Epithelial cell of esophagus (primary cell): ENCODE results near the gene ZNF358.
"Not testable (repeated sequence)": the region's sequence is repeated elsewhere in the genome, so short reads cannot be mapped to it uniquely, and the experiment has no call there.

Experiments
- DNase-seq: peaks from one replicate; pipeline ENCODE4 v3.0.0; 2010; ENCODE audit warnings: low read depth
- H3K4me3 ChIP-seq: 2 replicates; pipeline ENCODE4 v1.5.1; 2011; ENCODE audit warnings: mild to moderate bottlenecking, low read length, control low read depth
- CTCF ChIP-seq: IDR thresholded peaks from 2 replicates; pipeline ENCODE4 v1.5.1; 2011; ENCODE audit warnings: low read depth, mild to moderate bottlenecking, low read length, control low read depth, inconsistent platforms; ENCODE audit not compliant: insufficient read depth; ENCODE audit errors: missing control alignments

Gene ZNF358

GRCh38 chr19:7535998-7536695, 20.2 kb downstream of the ZNF358 start:
- DNase-seq: peak; percentile 28
- peak; percentile 18 for TF ChIP-seq CTCF
- H3K4me3 ChIP-seq: peak overlapping the region; percentile 93

- not testable (repeated sequence) for DNase-seq
Measured at GRCh38 chr19:7538990-7539389, 23.1 kb downstream of the ZNF358 start.

GRCh38 chr19:7539827-7540425, 24.0 kb downstream of the ZNF358 start:
- DNase-seq: no peak
- H3K4me3 ChIP-seq: no peak overlapping the region

More at GRCh38 chr19:7538990-7539389, 23.1 kb downstream of the ZNF358 start:
- H3K4me3 ChIP-seq: not testable (repeated sequence)

GRCh38 chr19:7540761-7541474, 25.0 kb downstream of the ZNF358 start:
- DNase-seq: peak; percentile 51
- H3K4me3 ChIP-seq: no peak overlapping the region
- TF ChIP-seq CTCF: no peak

More at GRCh38 chr19:7539827-7540425, 24.0 kb downstream of the ZNF358 start:
- no peak for TF ChIP-seq CTCF

GRCh38 chr19:7541475-7541824, 25.5 kb downstream of the ZNF358 start:
- H3K4me3 ChIP-seq: no peak overlapping the region
- no peak for TF ChIP-seq CTCF
- no peak for DNase-seq

GRCh38 chr19:7541828-7542443, 26.0 kb downstream of the ZNF358 start:
- DNase-seq: no peak
- TF ChIP-seq CTCF: no peak

More at GRCh38 chr19:7541828-7542443, 26.0 kb downstream of the ZNF358 start:
- no peak overlapping the region for H3K4me3 ChIP-seq
